HCT116 (cell line): Measurements from ENCODE around the gene EIF2D. TPM values are rescaled to one million over a fixed set of nuclear protein-coding genes. Genes with fewer than 3 reads are reported as not detected.

ENCODE experiments used
- ATAC-seq: fragments of 200-7000 bp; cut with Tn5 transposase; 2 replicates; pipeline ENCODE4 v1.9.1; 2020; ENCODE audit warnings: mild to moderate bottlenecking, moderate library complexity
- BruUV-seq: library from RNA; stranded (reverse); fragments of 400-500 nt; replicated peaks from 2 replicates; lab custom pipeline; 2021; lab: Mats Ljungman, UMichigan
- CTCF ChIA-PET: fragments of 300-600 bp; sonication (Branson Sonifier 250); formaldehyde crosslinking; loops from one replicate; lab custom pipeline; 2021; ENCODE audit warnings: antibody characterized with exemption; lab: Charles Lee
- POLR2A ChIA-PET: fragments of 300-600, 350-600 bp; sonication (Branson Sonifier 250); formaldehyde crosslinking; loops from one replicate; lab custom pipeline; 2021; ENCODE audit warnings: antibody characterized with exemption; lab: Charles Lee
- RAD21 ChIA-PET, 2 experiments: fragments of 300-600 bp; sonication (Branson Sonifier 250); formaldehyde crosslinking; loops; one replicate each; lab custom pipeline; 2023; ENCODE audit warnings: low total read pairs in 2 of 2; ENCODE audit not compliant: uncharacterized antibody in 2 of 2, unreplicated experiment in 2 of 2, low non-redundant PET in 1 of 2; lab: Charles Lee
- DNase-seq: peaks from one replicate; pipeline ENCODE4 v3.0.0-alpha.2; 2010; ENCODE audit warnings: low read depth, low spot score
- H2AFZ ChIP-seq: fragments of 200-600 bp; shearing (Covaris generic), sonication (generic); 2 replicates; pipeline ENCODE4 v1.6.1; 2017; ENCODE audit warnings: low read depth, mixed run types, mixed read lengths, antibody characterized with exemption, low read length; ENCODE audit not compliant: poor library complexity, severe bottlenecking
- H3K27ac ChIP-seq: 2 replicates; pipeline ENCODE4 v1.5.1; 2012; ENCODE audit warnings: low read depth, low read length
- H3K27me3 ChIP-seq: fragments of 200-600 bp; sonication (generic); 2 replicates; pipeline ENCODE4 v1.6.1; 2016; ENCODE audit warnings: mixed run types, low read length, mixed read lengths; ENCODE audit not compliant: insufficient read depth
- H3K36me3 ChIP-seq, 2 experiments: fragments of 200-500 bp in 1 of 2; fragments of 200-600 bp in 1 of 2; sonication (Bioruptor generic) in 1 of 2; sonication (generic) in 1 of 2; 2 replicates each; pipeline versions ENCODE4 v1.5.1 to v1.6.1; 2014 to 2016; ENCODE audit warnings: low read length in 2 of 2, inconsistent platforms in 1 of 2, mixed read lengths in 1 of 2, mixed run types in 1 of 2; ENCODE audit not compliant: insufficient read depth in 2 of 2, control insufficient read depth in 1 of 2
- H3K4me1 ChIP-seq, 2 experiments: fragments of 200-600 bp in 1 of 2; sonication (generic) in 1 of 2; 2 replicates each; pipeline versions ENCODE4 v1.5.1 to v1.6.1; 2012 to 2017; ENCODE audit warnings: low read length in 2 of 2, inconsistent platforms in 1 of 2, mild to moderate bottlenecking in 1 of 2, mixed read lengths in 1 of 2, mixed run types in 1 of 2, moderate library complexity in 1 of 2; ENCODE audit not compliant: insufficient read depth in 2 of 2, control insufficient read depth in 1 of 2
- H3K4me2 ChIP-seq: fragments of 200-600 bp; sonication (generic); 2 replicates; pipeline ENCODE4 v1.6.1; 2017; ENCODE audit warnings: mixed run types, low read length, mixed read lengths
- H3K4me3 ChIP-seq, 2 experiments: fragments of 200-600 bp in 1 of 2; sonication (generic) in 1 of 2; replicated peaks in 1 of 2; 2 replicates each; pipeline ENCODE4 v1.5.1; 2011 to 2016; ENCODE audit warnings: low read length in 2 of 2, control low read depth in 1 of 2, low read depth in 1 of 2, mild to moderate bottlenecking in 1 of 2, mixed read lengths in 1 of 2, mixed run types in 1 of 2
- H3K79me2 ChIP-seq: fragments of 200-600 bp; sonication (generic); 2 replicates; pipeline ENCODE4 v1.6.1; 2017; ENCODE audit warnings: mild to moderate bottlenecking, mixed run types, low read length, moderate library complexity, mixed read lengths; ENCODE audit not compliant: insufficient read depth
- H3K9ac ChIP-seq: fragments of 200-600 bp; sonication (generic); 2 replicates; pipeline ENCODE4 v1.6.1; 2016; ENCODE audit warnings: low read length, mixed read lengths
- H3K9me2 ChIP-seq: fragments of 200-600 bp; sonication (generic), shearing (Covaris generic); 2 replicates; pipeline ENCODE4 v1.6.1; 2017; ENCODE audit warnings: mixed run types, mild to moderate bottlenecking, moderate library complexity; ENCODE audit not compliant: insufficient read depth
- H3K9me3 ChIP-seq, 2 experiments: fragments of 200-500 bp in 1 of 2; fragments of 200-600 bp in 1 of 2; sonication (Bioruptor generic) in 1 of 2; sonication (generic) in 1 of 2; 2 replicates each; pipeline ENCODE4 v1.6.1; 2014 to 2017; ENCODE audit warnings: low read length in 2 of 2, mixed read lengths in 2 of 2, inconsistent platforms in 1 of 2, low read depth in 1 of 2, mild to moderate bottlenecking in 1 of 2, mixed run types in 1 of 2, moderate library complexity in 1 of 2; ENCODE audit not compliant: control insufficient read depth in 1 of 2, insufficient read depth in 1 of 2
- H4K20me1 ChIP-seq: fragments of 200-600 bp; sonication (generic), shearing (Covaris generic); 2 replicates; pipeline ENCODE4 v1.6.1; 2017; ENCODE audit warnings: mixed run types, mild to moderate bottlenecking, moderate library complexity; ENCODE audit not compliant: insufficient read depth
- ATF3 ChIP-seq: IDR thresholded peaks from 2 replicates; pipeline ENCODE4 v1.6.1; 2012
- CBX3 ChIP-seq: IDR thresholded peaks from 2 replicates; pipeline ENCODE4 v1.6.1; 2012; ENCODE audit warnings: low read depth
- EZH2phosphoT487 ChIP-seq: fragments of 200-600 bp; IDR thresholded peaks from 2 replicates; pipeline ENCODE4 v1.6.1; 2018; ENCODE audit warnings: antibody characterized with exemption, borderline replicate concordance
- FOSL1 ChIP-seq: IDR thresholded peaks from 2 replicates; pipeline ENCODE4 v1.6.1; 2012; ENCODE audit warnings: low read depth
- JUND ChIP-seq: IDR thresholded peaks from 2 replicates; pipeline ENCODE4 v1.6.1; 2012
- MAX ChIP-seq: IDR thresholded peaks from 2 replicates; pipeline ENCODE4 v1.6.1; 2012
- POLR2A ChIP-seq: IDR thresholded peaks from 2 replicates; pipeline ENCODE4 v1.7.0; 2011; ENCODE audit warnings: borderline replicate concordance; ENCODE audit not compliant: insufficient read depth, insufficient read length; ENCODE audit errors: extremely low read depth
- POLR2AphosphoS5 ChIP-seq: IDR thresholded peaks from 2 replicates; pipeline ENCODE4 v1.6.1; 2011; ENCODE audit warnings: mild to moderate bottlenecking, low read depth, low read length, moderate library complexity
- RAD21 ChIP-seq: IDR thresholded peaks from 2 replicates; pipeline ENCODE4 v1.6.1; 2012; ENCODE audit warnings: low read depth, mild to moderate bottlenecking
- REST ChIP-seq: IDR thresholded peaks from 2 replicates; pipeline ENCODE4 v1.6.1; 2012; ENCODE audit warnings: low read depth
- SIN3A ChIP-seq: IDR thresholded peaks from 2 replicates; pipeline ENCODE4 v1.6.1; 2012; ENCODE audit warnings: low read depth
- SP1 ChIP-seq: IDR thresholded peaks from 2 replicates; pipeline ENCODE4 v1.6.1; 2012; ENCODE audit warnings: low read depth
- SRF ChIP-seq: IDR thresholded peaks from 2 replicates; pipeline ENCODE4 v1.6.1; 2012; ENCODE audit warnings: low read depth
- TCF7L2 ChIP-seq: IDR thresholded peaks from 2 replicates; pipeline ENCODE4 v1.7.0; 2011; ENCODE audit warnings: borderline replicate concordance, inconsistent platforms; ENCODE audit not compliant: insufficient read depth, insufficient read length; ENCODE audit errors: extremely low read depth
- YY1 ChIP-seq: IDR thresholded peaks from 2 replicates; pipeline ENCODE4 v1.6.1; 2011; ENCODE audit warnings: low read length, low read depth, moderate library complexity, mild to moderate bottlenecking; ENCODE audit not compliant: insufficient replicate concordance; ENCODE audit errors: extremely low read depth
- ZBTB33 ChIP-seq: IDR thresholded peaks from 2 replicates; pipeline ENCODE4 v1.6.1; 2011; ENCODE audit warnings: mild to moderate bottlenecking, low read length, moderate library complexity; ENCODE audit not compliant: insufficient replicate concordance; ENCODE audit errors: extremely low read depth
- ZFX ChIP-seq: fragments of 450-650 bp; IDR thresholded peaks from 2 replicates; pipeline ENCODE4 v1.6.1; 2017
- intact Hi-C: fragments of 100-400 bp; cut with micrococcal nuclease; formaldehyde crosslinking; loops from 2 replicates; pipeline ENCODE4 v1.10.0; 2022
- total RNA-seq: library from RNA; stranded (reverse); gene quantifications from one replicate; pipeline ENCODE4 v1.2.1, GENCODE V29; 2021; ENCODE audit not compliant: unreplicated experiment

Gene EIF2D
- total RNA-seq, 1 experiment from 2014 or later = 54.8 TPM

GRCh38 chr1:206657751-206658150 lies 45.5 kb upstream of the EIF2D start:
- H3K27ac ChIP-seq = no peak overlapping the region
- POLR2A ChIA-PET = no interaction called here
- CTCF ChIA-PET = interaction anchor here (0.9 to 3.6 kb wide), 9 partner anchors 8 to 325 kb away, joined by 3 to 17 read pairs (median 3); partner anchors contain the start of gene DYRK3
- H3K4me1 ChIP-seq = no peaks in the 10 kb centered on the region; a peak in 1 of 4 replicates
- no peaks in the 10 kb centered on the region for H4K20me1 ChIP-seq
- no peak overlapping the region for H3K9ac ChIP-seq
- DNase-seq (no peak), ATAC-seq (no peak)
- RAD21 ChIA-PET = no interaction called here
- no peaks in the 10 kb centered on the region for H3K36me3 ChIP-seq
- no TSS peak for BruUV-seq
- no peak overlapping the region for H3K4me3 ChIP-seq
- no peak overlapping the region for H2AFZ ChIP-seq
- no peaks in the 10 kb centered on the region for H3K9me2 ChIP-seq
- TF ChIP-seq POLR2A (no peak), EZH2phosphoT487 (no peak), FOSL1 (no peak), ZFX (no peak), POLR2AphosphoS5 (no peak), JUND (no peak), TCF7L2 (no peak), ATF3 (no peak), SIN3A (no peak), RAD21 (no peak), YY1 (no peak), SRF (no peak)
- peaks cover 7% of the 10 kb centered on the region; the same call in 1 of the 2 replicates for H3K27me3 ChIP-seq
- no peaks in the 10 kb centered on the region for H3K9me3 ChIP-seq
- H3K4me2 ChIP-seq = no peak overlapping the region
- H3K79me2 ChIP-seq = no peaks in the 10 kb centered on the region
- intact Hi-C loops = no loop called here

- Histone ChIP-seq H3K27ac (no peak overlapping the region), H3K4me3 (no peak overlapping the region), H3K79me2 (no peaks in the 10 kb centered on the region), H4K20me1 (no peaks in the 10 kb centered on the region), H2AFZ (no peak overlapping the region), H3K4me1 (no peaks in the 10 kb centered on the region; a peak in 1 of 4 replicates), H3K27me3 (no peaks in the 10 kb centered on the region), H3K9ac (no peak overlapping the region), H3K4me2 (no peak overlapping the region), H3K36me3 (no peaks in the 10 kb centered on the region), H3K9me3 (no peaks in the 10 kb centered on the region), H3K9me2 (no peaks in the 10 kb centered on the region)
- no peak for ATAC-seq
- intact Hi-C loops = no loop called here
- ChIA-PET CTCF (interaction anchor here (1.2 to 3.4 kb wide), 2 partner anchors 7 to 92 kb away, joined by 3 to 13 read pairs; no protein-coding TSS in a partner anchor), POLR2A (no interaction called here), RAD21 (no interaction called here)
- no TSS peak for BruUV-seq
- DNase-seq = no peak
- TF ChIP-seq REST = no peak
- no peak for TF ChIP-seq RAD21
- no peak for TF ChIP-seq ZBTB33
- TF ChIP-seq EZH2phosphoT487 = no peak
- no peak for TF ChIP-seq SP1
- TF ChIP-seq CBX3 = no peak
- no peak for TF ChIP-seq SIN3A
- no peak for TF ChIP-seq MAX
- no peak for TF ChIP-seq YY1
Measured at GRCh38 chr1:206656936-206657335, 44.7 kb upstream of the EIF2D start.
